GM12878 (cell line): ENCODE measurements around the gene CD83. TPM values are rescaled to one million over a fixed set of nuclear protein-coding genes. Genes with fewer than 3 reads are reported as not detected.

Experiments used
- ATAC-seq: fragments of 200-7000 bp; cut with Tn5 transposase; 3 replicates; pipeline ENCODE4 v1.9.1; 2020; ENCODE audit warnings: mild to moderate bottlenecking, moderate library complexity
- BruUV-seq: library from RNA; stranded (reverse); fragments of 400-500 nt; replicated peaks from 2 replicates; lab custom pipeline; 2021; lab: Mats Ljungman, UMichigan
- CTCF ChIA-PET: fragments of 300-600 bp; sonication (Branson Sonifier 250); formaldehyde crosslinking; extraction: SDS; loops from one replicate; lab custom pipeline; 2021; ENCODE audit warnings: inconsistent platforms; lab: Yijun Ruan, JAX
- POLR2A ChIA-PET: fragments of 350-600 bp; formaldehyde crosslinking; extraction: SDS; loops from one replicate; lab custom pipeline; 2021; ENCODE audit warnings: inconsistent platforms; lab: Charles Lee
- RAD21 ChIA-PET: fragments of 300-600 bp; sonication (Branson Sonifier 250); formaldehyde crosslinking; loops from one replicate; lab custom pipeline; 2023; ENCODE audit warnings: antibody characterized with exemption; ENCODE audit not compliant: unreplicated experiment; lab: Charles Lee
- SMC1A ChIA-PET: fragments of 300-600 bp; sonication (Branson Sonifier 250); formaldehyde crosslinking; loops from one replicate; lab custom pipeline; 2023; ENCODE audit not compliant: unreplicated experiment, uncharacterized antibody; lab: Charles Lee
- DNase-seq: peaks from one replicate; pipeline ENCODE4 v3.0.0-alpha.2; 2011; ENCODE audit warnings: low read depth, low spot score
- FAIRE-seq: peaks from 3 replicates; lab custom pipeline; 2011; peaks lifted over from hg19 to GRCh38; lab: Jason Lieb, UNC
- H2AFZ ChIP-seq: 2 replicates; pipeline ENCODE4 v1.6.0; 2011; ENCODE audit warnings: low read depth, low read length, control low read depth; ENCODE audit not compliant: control insufficient read depth
- H3K27ac ChIP-seq: 2 replicates; pipeline ENCODE4 v1.5.1; 2011; ENCODE audit warnings: control low read depth; ENCODE audit not compliant: control insufficient read depth, insufficient read depth
- H3K27me3 ChIP-seq, 2 experiments: replicated peaks in 1 of 2; 2 replicates each; pipeline versions ENCODE4 v1.6.0 to v1.6.1; 2011; ENCODE audit warnings: low read length in 1 of 2; ENCODE audit not compliant: control insufficient read depth in 2 of 2, insufficient read depth in 2 of 2
- H3K36me3 ChIP-seq, 2 experiments: 2 replicates each; pipeline ENCODE4 v1.5.1; 2011; ENCODE audit warnings: low read length in 1 of 2; ENCODE audit not compliant: control insufficient read depth in 2 of 2, insufficient read depth in 2 of 2
- H3K4me1 ChIP-seq: 2 replicates; pipeline ENCODE4 v1.6.1; 2011; ENCODE audit warnings: mild to moderate bottlenecking, low read length, moderate library complexity, mixed read lengths; ENCODE audit not compliant: control insufficient read depth, insufficient read depth
- H3K4me2 ChIP-seq: 2 replicates; pipeline ENCODE4 v1.6.0; 2011; ENCODE audit warnings: control low read depth; ENCODE audit not compliant: control insufficient read depth, insufficient read depth
- H3K4me3 ChIP-seq: fragments of 200-600 bp; sonication (generic); 2 replicates; pipeline ENCODE4 v1.5.1; 2016
- H3K79me2 ChIP-seq: 2 replicates; pipeline ENCODE4 v1.6.0; 2011; ENCODE audit warnings: low read length; ENCODE audit not compliant: control insufficient read depth, insufficient read depth
- H3K9ac ChIP-seq: 2 replicates; pipeline ENCODE4 v1.8.0; 2011; ENCODE audit warnings: low read length, control low read depth, mixed read lengths; ENCODE audit not compliant: control insufficient read depth, insufficient read depth
- H3K9me3 ChIP-seq: replicated peaks from 3 replicates; pipeline ENCODE4 v1.5.1; 2011; ENCODE audit warnings: mild to moderate bottlenecking, low read length; ENCODE audit not compliant: control insufficient read depth, insufficient read depth
- H4K20me1 ChIP-seq: 2 replicates; pipeline ENCODE4 v1.6.0; 2011; ENCODE audit not compliant: control insufficient read depth, insufficient read depth
- ASH2L ChIP-seq: fragments of 300-600, 200-600 bp; sonication (generic); IDR thresholded peaks from 2 replicates; pipeline ENCODE4 v1.6.1; 2017; ENCODE audit warnings: low read depth, mild to moderate bottlenecking, borderline replicate concordance
- BHLHE40 ChIP-seq, 2 experiments: fragments of 450-650 bp in 1 of 2; IDR thresholded peaks; 2 replicates each; pipeline ENCODE4 v1.6.1; 2011 to 2017; ENCODE audit warnings: low read depth in 2 of 2, borderline replicate concordance in 1 of 2, improper control_type of control experiment in 1 of 2, low read length in 1 of 2, mild to moderate bottlenecking in 1 of 2
- ESRRA ChIP-seq: IDR thresholded peaks from 2 replicates; pipeline ENCODE4 v1.6.1; 2012; ENCODE audit warnings: mild to moderate bottlenecking, low read length, improper control_type of control experiment
- KAT2A ChIP-seq: conservative IDR thresholded peaks from 2 replicates; pipeline ENCODE4 v1.6.1; 2011; ENCODE audit warnings: low read depth, low read length; ENCODE audit not compliant: control insufficient read depth
- POU2F2 ChIP-seq: IDR thresholded peaks from 3 replicates; pipeline ENCODE4 v1.6.1; 2011; ENCODE audit warnings: low read depth, mild to moderate bottlenecking, low read length, borderline replicate concordance
- RCOR1 ChIP-seq: conservative IDR thresholded peaks from 2 replicates; pipeline ENCODE4 v1.6.1; 2012; ENCODE audit warnings: low read depth, low read length, improper control_type of control experiment
- SMC3 ChIP-seq: IDR thresholded peaks from 2 replicates; pipeline ENCODE4 v1.6.1; 2011; ENCODE audit warnings: low read length, improper control_type of control experiment, borderline replicate concordance
- WRNIP1 ChIP-seq: IDR thresholded peaks from 2 replicates; pipeline ENCODE4 v1.6.1; 2011; ENCODE audit warnings: low read depth, low read length, improper control_type of control experiment, borderline replicate concordance
- ZZZ3 ChIP-seq: IDR thresholded peaks from 2 replicates; pipeline ENCODE4 v1.6.1; 2011; ENCODE audit warnings: low read depth; ENCODE audit not compliant: control insufficient read depth, insufficient read length
- WGBS: methylation state at CpG from one replicate; pipeline ENCODE4 v1.1.6; 2016; ENCODE audit warnings: low lambda C conversion rate; ENCODE audit not compliant: insufficient replicate concordance, insufficient coverage; ENCODE audit errors: missing lambda C conversion rate; 5-methylcytosine and 5-hydroxymethylcytosine counted together
- in situ Hi-C: fragments of 300-500 bp; cut with MboI; formaldehyde crosslinking; loops from 9 replicates; pipeline ENCODE4 v1.14.3; 2018; ENCODE audit warnings: mixed read lengths
- intact Hi-C: fragments of 100-400 bp; cut with micrococcal nuclease; formaldehyde crosslinking; loops from one replicate; pipeline ENCODE4 v1.14.2; 2022; ENCODE audit not compliant: unreplicated experiment
- polyA plus RNA-seq, 11 experiments: library from polyadenylated mRNA; depleted of rRNA in 4 of 11; unstranded in 6 of 11; stranded (reverse) in 5 of 11; fragments of >200 nt; fragmentation: Nextera tagmentation in 4 of 11; fragmentation: Illumina TruSeq in 1 of 11; extraction: Ambion mirVana in 4 of 11; extraction: Trizol in 1 of 11; gene quantifications; 1 replicate in 1 of 11; 2 replicates in 10 of 11; pipeline versions ENCODE4 v1.2.1 to v1.2.3, GENCODE V29; 2011 to 2016; ENCODE audit warnings: inconsistent platforms in 2 of 11, missing spikeins in 2 of 11, low read depth in 1 of 11
- total RNA-seq, 4 experiments: library from RNA; depleted of rRNA in 3 of 4; stranded (reverse); fragments of >200 nt in 3 of 4; fragmentation: Illumina TruSeq in 1 of 4; extraction: Trizol in 1 of 4; gene quantifications; 2 replicates each; pipeline versions ENCODE4 v1.2.1 to v1.2.3, GENCODE V29; 2013 to 2021
- TF ChIP-seq, protein P1 (sequence below): IDR thresholded peaks from 2 replicates; pipeline ENCODE4 v1.6.1; 2011; ENCODE audit warnings: low read depth, low read length, improper control_type of control experiment, borderline replicate concordance

CD83 gene
- total and polyA plus RNA-seq, 10 of the 15 experiments (the other 5 are each of a cell fraction or from before 2014, with no cell fraction given): 76.1 to 174 (median 129) TPM

DNA sequence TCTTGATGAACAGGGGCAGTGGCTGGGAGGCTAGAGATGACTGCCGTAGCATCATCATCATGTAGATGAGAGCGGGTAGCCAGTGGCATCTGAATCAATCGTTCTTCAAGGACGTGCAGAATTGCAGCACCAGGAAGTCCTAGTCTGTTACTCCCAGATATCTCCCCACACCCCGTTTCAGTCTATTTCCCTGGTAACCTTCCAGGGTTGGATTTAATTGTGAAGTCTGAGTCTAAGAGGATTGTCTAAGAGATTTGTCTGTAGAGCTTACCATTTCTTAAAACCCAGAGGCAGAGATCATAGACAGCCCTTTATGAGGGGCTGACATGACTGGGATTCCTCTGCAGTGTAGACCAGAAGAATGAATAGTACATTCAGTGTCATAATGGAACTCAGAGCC, 16.6 kb upstream of the CD83 start:
- no peak for ATAC-seq
- intact Hi-C loops (no loop called here), in situ Hi-C loops (loop anchor here (25.0 kb wide), 1 partner anchor 1739 kb away; no protein-coding TSS in a partner anchor)
- ChIA-PET SMC1A (interaction anchor here (0.8 to 2.8 kb wide), 4 partner anchors 8 to 34 kb away, joined by 3 to 15 read pairs (median 4); no protein-coding TSS in a partner anchor), RAD21 (no interaction called here), POLR2A (no interaction called here), CTCF (interaction anchor here (1.0 to 1.7 kb wide), 4 partner anchors 9 to 192 kb away, joined by 3 to 5 read pairs (median 4); no protein-coding TSS in a partner anchor)
- Histone ChIP-seq H3K9me3 (peaks cover 2% of the 10 kb centered on the region; the same call in 2 of the 3 replicates), H3K27ac (no peak overlapping the region), H3K4me2 (no peak overlapping the region), H3K4me3 (no peak overlapping the region), H3K36me3 (no peaks in the 10 kb centered on the region), H3K9ac (no peak overlapping the region), H3K4me1 (peaks cover 5% of the 10 kb centered on the region), H3K27me3 (no peaks in the 10 kb centered on the region; a peak in 1 of 4 replicates), H2AFZ (no peak overlapping the region), H4K20me1 (no peaks in the 10 kb centered on the region), H3K79me2 (no peaks in the 10 kb centered on the region)
- FAIRE-seq: no peak
- BruUV-seq: no TSS peak
- TF ChIP-seq BHLHE40 (IDR thresholded peaks at IDR 0.05; ENCODE audit: borderline replicate concordance in 1 of 2, low read depth in 2 of 2, low read length in 1 of 2) (no peak), ZZZ3 (no peak), KAT2A (no peak), ASH2L (no peak), WRNIP1 (no peak), POU2F2 (no peak), SMC3 (no peak), ESRRA (no peak), RCOR1 (no peak)
- TF ChIP-seq, protein P1, sequence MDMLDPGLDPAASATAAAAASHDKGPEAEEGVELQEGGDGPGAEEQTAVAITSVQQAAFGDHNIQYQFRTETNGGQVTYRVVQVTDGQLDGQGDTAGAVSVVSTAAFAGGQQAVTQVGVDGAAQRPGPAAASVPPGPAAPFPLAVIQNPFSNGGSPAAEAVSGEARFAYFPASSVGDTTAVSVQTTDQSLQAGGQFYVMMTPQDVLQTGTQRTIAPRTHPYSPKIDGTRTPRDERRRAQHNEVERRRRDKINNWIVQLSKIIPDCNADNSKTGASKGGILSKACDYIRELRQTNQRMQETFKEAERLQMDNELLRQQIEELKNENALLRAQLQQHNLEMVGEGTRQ: no peak
- 84% methylated on average over 5 of the region's 5 CpGs for WGBS
- no peak for DNase-seq
